Uterus (tissue), 2 donors: ENCODE data around the gene TP53TG3B.
"Not testable (repeated sequence)": the region's sequence is repeated elsewhere in the genome, so short reads cannot be mapped to it uniquely, and the experiment has no call there.

Experiments used
- CTCF ChIP-seq, 4 experiments: fragments of 200-600 bp in 2 of 4; fragments of 450-650 bp in 2 of 4; sonication (generic) in 2 of 4; IDR thresholded peaks; one replicate each; pipeline ENCODE4 v1.5.1; 2016 to 2019; ENCODE audit warnings: antibody characterized with exemption in 4 of 4, mild to moderate bottlenecking in 2 of 4, moderate library complexity in 1 of 4
- POLR2A ChIP-seq, 2 donors: fragments of 450-650 bp; IDR thresholded peaks; one replicate each; pipeline ENCODE4 v1.6.1; 2016; ENCODE audit warnings: antibody characterized with exemption in 2 of 2, mild to moderate bottlenecking in 1 of 2, moderate library complexity in 1 of 2

- TF ChIP-seq CTCF, POLR2A (IDR thresholded peaks at IDR 0.05): not testable (repeated sequence)
These were observed 24.2 kb upstream of the TP53TG3B start for GRCh38 chr16:33336226-33337012.
